ENCODE measurements around the gene GNA12.

GNA12 gene

DNA sequence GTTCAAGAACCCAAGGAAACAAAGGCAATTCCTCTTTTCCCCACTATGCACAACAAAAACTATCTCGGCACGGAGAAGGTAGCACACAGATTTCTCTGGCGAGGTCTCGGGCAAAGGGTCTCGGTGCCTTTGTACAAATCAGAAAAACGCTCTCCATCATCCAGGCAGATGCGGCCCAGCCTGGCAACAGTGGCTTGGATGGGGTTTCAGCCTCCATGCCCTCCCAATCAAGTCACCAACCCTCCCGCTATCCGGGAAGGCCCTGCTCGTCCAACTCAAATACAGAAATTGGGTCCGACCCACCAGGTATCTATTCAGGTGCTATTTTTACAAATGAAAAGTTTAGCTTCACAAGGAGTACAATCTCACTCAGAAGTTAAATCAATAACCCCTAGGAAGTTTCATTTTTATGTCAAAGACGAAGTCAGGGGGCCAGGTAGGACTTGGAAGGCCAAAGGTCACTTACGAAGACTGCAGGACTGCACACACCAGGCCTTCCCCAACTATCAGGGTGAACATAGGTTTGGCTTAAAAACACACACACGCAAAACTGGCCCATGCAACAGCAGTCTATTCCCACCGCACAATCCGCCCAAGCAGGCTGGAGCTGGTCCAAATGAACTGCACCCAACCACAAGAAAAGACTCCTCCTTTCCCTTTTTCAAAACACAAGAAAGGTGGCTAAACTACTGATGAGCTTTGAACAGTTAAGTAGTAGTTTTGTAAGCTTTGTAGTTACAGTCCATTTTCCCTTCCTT is 43.0 kb downstream of the GNA12 start:
- no peak for DNase-seq

GRCh38 chr7:2800220-2800930 is 43.7 kb downstream of the GNA12 start:
- no peak for DNase-seq

DNA sequence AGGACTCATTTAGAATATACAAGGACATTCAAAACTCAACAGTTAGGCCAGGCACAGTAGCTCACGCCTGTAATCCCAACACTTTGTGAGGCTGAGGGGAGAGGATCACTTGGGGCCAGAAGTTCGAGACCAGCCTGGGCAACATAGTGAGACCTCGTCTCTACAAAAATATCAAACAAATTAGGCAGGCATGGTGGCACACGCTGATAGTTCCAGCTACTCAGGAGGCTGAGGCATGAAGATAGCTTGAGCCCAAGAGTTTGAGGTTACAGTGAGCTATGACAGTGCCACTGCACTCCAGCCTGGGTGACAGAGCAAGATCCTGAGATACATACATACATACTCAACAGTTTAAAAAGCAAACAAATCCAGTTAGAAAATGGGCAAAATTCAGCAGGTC is 44.9 kb downstream of the GNA12 start:
- DNase-seq = no peak

DNA sequence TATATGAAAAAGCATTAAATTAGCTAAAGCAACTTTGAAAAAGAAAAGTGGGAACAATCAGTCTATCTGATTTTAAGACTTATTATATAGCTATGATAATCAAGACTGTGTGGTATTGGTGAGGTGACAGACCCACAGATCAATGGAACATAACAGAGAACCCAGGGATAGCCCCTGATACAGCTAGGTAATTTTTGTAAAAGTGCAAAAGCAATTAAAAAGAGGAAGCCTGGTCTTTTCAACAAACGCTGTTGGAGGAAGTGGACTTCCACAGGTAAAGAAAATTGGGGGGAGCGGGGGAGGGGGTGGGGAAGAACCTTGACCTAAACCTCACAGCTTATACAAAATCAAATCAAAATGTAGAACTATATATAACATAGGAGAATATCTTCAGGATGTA is 45.4 kb downstream of the GNA12 start:
- no peak for DNase-seq

- no peak for DNase-seq
These were observed 47.5 kb downstream of the GNA12 start for GRCh38 chr7:2796358-2797352.

DNA sequence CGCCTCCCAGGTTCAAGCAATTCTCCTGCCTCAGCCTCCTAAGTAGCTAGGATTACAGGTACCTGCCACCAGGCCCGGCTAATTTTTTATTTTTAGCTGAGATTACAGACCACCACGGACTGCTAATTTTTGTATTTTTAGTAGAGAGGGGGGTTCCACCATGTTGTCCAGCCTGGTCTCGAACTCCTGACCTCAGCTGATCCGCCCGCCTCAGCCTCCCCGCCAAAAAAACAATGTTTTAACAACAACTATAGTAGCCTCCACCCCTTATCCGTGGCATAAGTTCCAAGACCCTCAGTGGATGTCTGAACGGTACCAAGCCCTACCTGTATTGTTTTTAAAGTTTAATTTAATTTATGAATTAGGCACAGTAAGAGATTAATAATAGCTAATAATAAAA is 48.2 kb downstream of the GNA12 start:
- DNase-seq = no peak

- DNase-seq = no peak
These were observed 49.1 kb downstream of the GNA12 start for GRCh38 chr7:2794836-2795636.

DNA sequence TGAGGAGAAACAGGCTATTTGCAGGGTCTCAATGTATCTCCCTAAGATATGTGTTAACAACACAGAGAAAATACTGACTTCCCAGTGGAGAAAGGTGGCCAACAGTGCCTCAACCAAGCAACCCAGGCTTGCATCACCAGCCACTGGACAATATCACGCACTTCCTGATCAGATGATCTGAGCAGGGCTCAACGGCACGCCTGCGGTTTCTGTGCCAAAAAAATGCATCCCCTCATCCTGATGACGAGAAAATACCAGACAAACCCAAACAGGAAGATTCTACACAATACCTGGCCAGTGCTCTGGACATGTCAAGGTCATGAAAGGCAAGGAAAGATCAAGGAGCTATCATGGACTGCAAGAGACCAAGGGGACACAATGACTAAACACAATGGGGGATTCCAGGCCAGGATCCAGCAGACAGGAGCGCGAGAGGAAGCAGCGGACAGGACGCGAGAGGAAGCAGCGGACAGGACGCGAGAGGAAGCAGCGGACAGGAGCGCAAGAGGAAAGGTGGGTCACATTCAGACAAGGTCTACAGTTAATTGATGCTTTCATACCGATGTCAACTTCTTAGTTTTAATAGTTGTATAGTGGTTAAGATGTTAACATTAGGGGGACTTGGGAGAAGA is 51.1 kb downstream of the GNA12 start:
- DNase-seq = no peak

- no peak for DNase-seq
These were observed 51.9 kb downstream of the GNA12 start for GRCh38 chr7:2792235-2792634.

DNA sequence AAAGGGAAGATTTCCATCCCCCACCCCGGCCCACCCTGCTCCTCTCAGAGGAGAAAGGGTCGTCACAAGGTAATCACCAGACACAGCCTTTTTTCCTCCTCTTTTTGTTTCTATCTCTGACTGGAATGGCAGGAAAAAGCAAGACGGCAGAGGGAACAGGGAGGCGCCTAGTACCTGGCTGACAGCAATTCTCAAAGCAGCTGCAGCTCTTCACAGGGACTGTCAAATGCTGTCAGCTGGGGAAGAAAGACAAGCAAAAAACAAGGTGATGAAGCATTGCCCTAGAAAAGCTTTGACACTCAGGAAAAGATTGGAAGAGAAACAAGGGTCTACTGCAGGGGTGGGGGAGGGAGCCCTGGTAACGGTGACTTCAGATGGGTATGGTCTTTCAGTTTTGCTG is 52.7 kb downstream of the GNA12 start:
- no peak for DNase-seq

DNA sequence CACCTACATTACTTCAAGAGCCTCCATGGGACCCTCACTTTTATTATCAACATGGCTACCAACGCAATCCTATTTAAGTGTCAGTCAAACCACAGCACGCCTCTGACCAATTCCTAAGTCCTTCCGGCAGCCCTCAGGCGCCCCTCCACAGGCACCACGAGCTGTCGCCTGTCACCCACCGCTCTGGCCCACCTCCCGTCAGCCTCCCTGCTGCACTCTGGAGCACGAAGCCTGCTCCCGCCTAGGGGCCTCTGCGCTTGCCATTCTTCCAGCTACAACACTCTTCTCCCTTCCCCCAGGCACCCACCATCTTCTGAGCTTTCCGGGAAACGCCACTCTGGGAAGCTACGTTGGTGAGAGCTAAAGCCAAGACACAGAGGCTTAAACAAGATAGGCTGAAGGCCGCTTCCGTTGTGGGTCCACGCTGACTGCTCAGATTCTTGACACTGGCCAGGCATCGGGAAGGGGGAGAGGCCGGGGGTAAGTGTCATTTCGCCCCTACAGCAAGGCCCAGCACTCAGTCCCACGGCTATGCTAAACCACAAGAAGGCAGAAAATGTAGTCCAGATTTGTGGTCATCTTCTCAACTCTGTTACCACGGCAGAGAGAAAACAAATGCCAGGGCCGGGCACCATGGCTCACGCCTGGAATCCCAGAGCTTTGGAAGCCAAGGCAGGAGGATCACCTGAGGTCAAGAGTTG is 56.7 kb downstream of the GNA12 start:
- no peak for DNase-seq

- no peak for DNase-seq
These were observed 57.4 kb downstream of the GNA12 start for GRCh38 chr7:2786607-2787116.

GRCh38 chr7:2785071-2785500 is 59.0 kb downstream of the GNA12 start:
- DNase-seq = no peak

- DNase-seq = no peak
These were observed 61.5 kb downstream of the GNA12 start for GRCh38 chr7:2782565-2782964.

GRCh38 chr7:2782121-2782520 is 62.0 kb downstream of the GNA12 start:
- no peak for DNase-seq

- DNase-seq = no peak
These were observed 62.5 kb downstream of the GNA12 start for GRCh38 chr7:2781636-2782035.

- DNase-seq = no peak
These were observed 65.1 kb downstream of the GNA12 start for GRCh38 chr7:2779051-2779450.

GRCh38 chr7:2777898-2778535 is 66.1 kb downstream of the GNA12 start:
- no peak for DNase-seq

GRCh38 chr7:2776401-2776800 is 67.7 kb downstream of the GNA12 start:
- DNase-seq = no peak

- no peak for DNase-seq
These were observed 68.3 kb downstream of the GNA12 start for GRCh38 chr7:2775785-2776184.

GRCh38 chr7:2775376-2775775 is 68.7 kb downstream of the GNA12 start:
- DNase-seq = no peak

All from NCI-H524 (cell line).